Panc1 (cell line): ENCODE data around the gene OMG. TPM values are rescaled to one million over a fixed set of nuclear protein-coding genes. Genes with fewer than 3 reads are reported as not detected.

ENCODE experiments used
- ATAC-seq: fragments of 200-7000 bp; cut with Tn5 transposase; 2 replicates; pipeline ENCODE4 v1.9.1; 2020; ENCODE audit warnings: mild to moderate bottlenecking, moderate library complexity
- BruUV-seq: library from RNA; stranded (reverse); fragments of 400-500 nt; replicated peaks from 2 replicates; lab custom pipeline; 2021; lab: Mats Ljungman, UMichigan
- CTCF ChIA-PET: fragments of 300-600 bp; sonication (Branson Sonifier 250); formaldehyde crosslinking; loops from one replicate; lab custom pipeline; 2022; ENCODE audit warnings: antibody characterized with exemption; lab: Charles Lee
- POLR2A ChIA-PET: fragments of 300-600 bp; sonication (Branson Sonifier 250); formaldehyde crosslinking; loops from one replicate; lab custom pipeline; 2022; ENCODE audit warnings: antibody characterized with exemption; lab: Charles Lee
- DNase-seq: peaks from one replicate; pipeline ENCODE4 v3.0.0-alpha.2; 2010; ENCODE audit warnings: low read depth, low spot score
- H3K27ac ChIP-seq: 2 replicates; pipeline ENCODE4 v1.5.1; 2011; ENCODE audit warnings: mild to moderate bottlenecking, low read length, inconsistent platforms
- H3K27me3 ChIP-seq: fragments of 200-500 bp; sonication (Bioruptor generic); 2 replicates; pipeline ENCODE4 v1.6.0; 2014; ENCODE audit warnings: low read length, inconsistent platforms; ENCODE audit not compliant: control insufficient read depth, insufficient read depth
- H3K36me3 ChIP-seq: fragments of 200-500 bp; sonication (Bioruptor generic); 2 replicates; pipeline ENCODE4 v1.5.1; 2014; ENCODE audit warnings: inconsistent platforms, mild to moderate bottlenecking, low read length, moderate library complexity; ENCODE audit not compliant: control insufficient read depth, insufficient read depth
- H3K4me1 ChIP-seq: 2 replicates; pipeline ENCODE4 v1.5.1; 2011; ENCODE audit warnings: inconsistent platforms, mild to moderate bottlenecking, low read length, moderate library complexity; ENCODE audit not compliant: control insufficient read depth, insufficient read depth
- H3K4me3 ChIP-seq, 2 experiments: 2 replicates each; pipeline ENCODE4 v1.5.1; 2011 to 2012; ENCODE audit warnings: low read depth in 2 of 2, low read length in 2 of 2, mild to moderate bottlenecking in 2 of 2, inconsistent platforms in 1 of 2, moderate library complexity in 1 of 2
- H3K9me3 ChIP-seq: fragments of 200-500 bp; sonication (Bioruptor generic); 2 replicates; pipeline ENCODE4 v1.5.1; 2014; ENCODE audit warnings: low read depth, mild to moderate bottlenecking, inconsistent platforms, low read length, moderate library complexity; ENCODE audit not compliant: control insufficient read depth, insufficient read depth
- POLR2AphosphoS5 ChIP-seq: IDR thresholded peaks from 2 replicates; pipeline ENCODE4 v1.6.1; 2012; ENCODE audit warnings: mild to moderate bottlenecking, low read depth, low read length, moderate library complexity
- SIN3A ChIP-seq: IDR thresholded peaks from 2 replicates; pipeline ENCODE4 v1.6.1; 2012; ENCODE audit warnings: low read depth, mild to moderate bottlenecking, low read length, moderate library complexity, borderline replicate concordance; ENCODE audit not compliant: insufficient read depth
- TCF7L2 ChIP-seq: IDR thresholded peaks from 2 replicates; pipeline ENCODE4 v1.6.1; 2011; ENCODE audit warnings: mild to moderate bottlenecking, low read depth, low read length, inconsistent platforms
- in situ Hi-C: cut with HindIII; loops from 2 replicates; pipeline ENCODE4 v1.10.0; 2016; ENCODE audit warnings: low sequenced_read_pairs, low pct_unique_long_range_greater_than_20kb
- intact Hi-C: fragments of 100-400 bp; cut with micrococcal nuclease; formaldehyde crosslinking; loops from one replicate; pipeline ENCODE4 v1.10.0; 2022; ENCODE audit not compliant: unreplicated experiment
- total RNA-seq: library from RNA; stranded (reverse); gene quantifications from one replicate; pipeline ENCODE4 v1.2.1, GENCODE V29; 2021; ENCODE audit not compliant: unreplicated experiment
- TF ChIP-seq, protein P1 (sequence below): fragments of 450-650 bp; IDR thresholded peaks from 2 replicates; pipeline ENCODE4 v1.5.1; 2017; ENCODE audit warnings: mild to moderate bottlenecking
- TF ChIP-seq, protein P2 (sequence below), 2 experiments: IDR thresholded peaks; 2 replicates each; pipeline ENCODE4 v1.6.1; 2011 to 2012; ENCODE audit warnings: low read depth in 2 of 2, control low read depth in 1 of 2, low read length in 1 of 2, mild to moderate bottlenecking in 1 of 2, moderate library complexity in 1 of 2; ENCODE audit not compliant: insufficient read depth in 1 of 2

OMG gene
- total RNA-seq, 1 experiment from 2014 or later: not detected

DNA sequence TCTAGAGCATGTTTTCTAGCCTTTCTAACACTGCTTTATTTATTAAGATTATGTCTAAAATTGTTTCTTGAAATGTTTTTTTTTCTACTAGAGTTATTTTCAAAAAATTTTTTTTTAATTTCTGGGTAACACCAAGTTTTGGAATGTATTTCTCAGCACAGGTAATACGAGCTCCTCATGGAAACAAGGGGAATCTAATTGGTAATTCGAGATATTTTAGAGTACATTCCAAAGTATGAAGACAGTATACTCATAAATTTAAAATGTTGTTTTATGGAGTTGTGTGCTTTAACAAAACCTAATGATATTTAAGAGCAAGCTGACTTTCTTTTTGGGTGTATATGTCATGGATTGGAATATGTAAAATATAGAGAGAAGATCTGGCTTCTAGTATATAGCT lies 42.4 kb downstream of the OMG start:
- in situ Hi-C loops: no loop called here
- ATAC-seq: no peak
- Histone ChIP-seq H3K36me3 (peaks cover 35% of the 10 kb centered on the region; the same call in 1 of the 2 replicates), H3K27ac (no peak overlapping the region), H3K4me3 (no peak overlapping the region), H3K4me1 (no peaks in the 10 kb centered on the region), H3K9me3 (no peaks in the 10 kb centered on the region), H3K27me3 (no peaks in the 10 kb centered on the region)
- POLR2A ChIA-PET: interaction anchor here (1.0 kb wide), 1 partner anchor 25 kb away, joined by 5 read pairs; no protein-coding TSS in a partner anchor
- intact Hi-C loops: no loop called here
- CTCF ChIA-PET: interaction anchor here (0.6 to 0.7 kb wide), 2 partner anchors 30 to 45 kb away, joined by 4 to 11 read pairs; no protein-coding TSS in a partner anchor
- TF ChIP-seq POLR2AphosphoS5 (no peak), TCF7L2 (no peak), SIN3A (no peak)
- TF ChIP-seq, protein P1, sequence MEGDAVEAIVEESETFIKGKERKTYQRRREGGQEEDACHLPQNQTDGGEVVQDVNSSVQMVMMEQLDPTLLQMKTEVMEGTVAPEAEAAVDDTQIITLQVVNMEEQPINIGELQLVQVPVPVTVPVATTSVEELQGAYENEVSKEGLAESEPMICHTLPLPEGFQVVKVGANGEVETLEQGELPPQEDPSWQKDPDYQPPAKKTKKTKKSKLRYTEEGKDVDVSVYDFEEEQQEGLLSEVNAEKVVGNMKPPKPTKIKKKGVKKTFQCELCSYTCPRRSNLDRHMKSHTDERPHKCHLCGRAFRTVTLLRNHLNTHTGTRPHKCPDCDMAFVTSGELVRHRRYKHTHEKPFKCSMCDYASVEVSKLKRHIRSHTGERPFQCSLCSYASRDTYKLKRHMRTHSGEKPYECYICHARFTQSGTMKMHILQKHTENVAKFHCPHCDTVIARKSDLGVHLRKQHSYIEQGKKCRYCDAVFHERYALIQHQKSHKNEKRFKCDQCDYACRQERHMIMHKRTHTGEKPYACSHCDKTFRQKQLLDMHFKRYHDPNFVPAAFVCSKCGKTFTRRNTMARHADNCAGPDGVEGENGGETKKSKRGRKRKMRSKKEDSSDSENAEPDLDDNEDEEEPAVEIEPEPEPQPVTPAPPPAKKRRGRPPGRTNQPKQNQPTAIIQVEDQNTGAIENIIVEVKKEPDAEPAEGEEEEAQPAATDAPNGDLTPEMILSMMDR: no peak
- TF ChIP-seq, protein P2, sequence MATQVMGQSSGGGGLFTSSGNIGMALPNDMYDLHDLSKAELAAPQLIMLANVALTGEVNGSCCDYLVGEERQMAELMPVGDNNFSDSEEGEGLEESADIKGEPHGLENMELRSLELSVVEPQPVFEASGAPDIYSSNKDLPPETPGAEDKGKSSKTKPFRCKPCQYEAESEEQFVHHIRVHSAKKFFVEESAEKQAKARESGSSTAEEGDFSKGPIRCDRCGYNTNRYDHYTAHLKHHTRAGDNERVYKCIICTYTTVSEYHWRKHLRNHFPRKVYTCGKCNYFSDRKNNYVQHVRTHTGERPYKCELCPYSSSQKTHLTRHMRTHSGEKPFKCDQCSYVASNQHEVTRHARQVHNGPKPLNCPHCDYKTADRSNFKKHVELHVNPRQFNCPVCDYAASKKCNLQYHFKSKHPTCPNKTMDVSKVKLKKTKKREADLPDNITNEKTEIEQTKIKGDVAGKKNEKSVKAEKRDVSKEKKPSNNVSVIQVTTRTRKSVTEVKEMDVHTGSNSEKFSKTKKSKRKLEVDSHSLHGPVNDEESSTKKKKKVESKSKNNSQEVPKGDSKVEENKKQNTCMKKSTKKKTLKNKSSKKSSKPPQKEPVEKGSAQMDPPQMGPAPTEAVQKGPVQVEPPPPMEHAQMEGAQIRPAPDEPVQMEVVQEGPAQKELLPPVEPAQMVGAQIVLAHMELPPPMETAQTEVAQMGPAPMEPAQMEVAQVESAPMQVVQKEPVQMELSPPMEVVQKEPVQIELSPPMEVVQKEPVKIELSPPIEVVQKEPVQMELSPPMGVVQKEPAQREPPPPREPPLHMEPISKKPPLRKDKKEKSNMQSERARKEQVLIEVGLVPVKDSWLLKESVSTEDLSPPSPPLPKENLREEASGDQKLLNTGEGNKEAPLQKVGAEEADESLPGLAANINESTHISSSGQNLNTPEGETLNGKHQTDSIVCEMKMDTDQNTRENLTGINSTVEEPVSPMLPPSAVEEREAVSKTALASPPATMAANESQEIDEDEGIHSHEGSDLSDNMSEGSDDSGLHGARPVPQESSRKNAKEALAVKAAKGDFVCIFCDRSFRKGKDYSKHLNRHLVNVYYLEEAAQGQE (IDR thresholded peaks at IDR 0.05; ENCODE audit: insufficient read depth in 1 of 2, low read depth in 2 of 2, low read length in 1 of 2): no peak
- BruUV-seq: no TSS peak
- no peak for DNase-seq

DNA sequence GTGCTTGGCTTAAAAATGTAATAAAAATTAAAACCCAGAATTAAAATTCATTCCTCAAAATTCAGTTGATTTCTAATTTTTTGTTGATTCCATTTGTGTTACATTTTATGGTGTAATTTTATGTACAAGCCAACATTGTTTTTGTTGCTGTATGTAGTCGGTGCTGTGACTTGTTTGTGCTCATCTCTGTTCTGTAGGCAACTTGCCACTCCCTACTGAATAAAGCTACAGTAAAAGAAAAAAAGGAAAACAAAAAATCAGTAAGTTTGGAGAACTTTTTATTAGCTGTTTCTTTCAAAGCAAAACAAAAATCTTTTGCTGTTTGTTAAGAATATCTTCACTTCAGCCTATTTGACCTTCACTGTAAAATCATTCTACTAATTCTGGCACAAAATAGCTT lies 44.3 kb downstream of the OMG start:
- Histone ChIP-seq H3K4me3 (no peak overlapping the region), H3K27ac (no peak overlapping the region), H3K9me3 (no peaks in the 10 kb centered on the region), H3K4me1 (no peaks in the 10 kb centered on the region), H3K36me3 (peaks cover 26% of the 10 kb centered on the region; the same call in 1 of the 2 replicates), H3K27me3 (no peaks in the 10 kb centered on the region)
- ATAC-seq (no peak), DNase-seq (no peak)
- POLR2A ChIA-PET: no interaction called here
- intact Hi-C loops: no loop called here
- TF ChIP-seq, protein P2 (IDR thresholded peaks at IDR 0.05; ENCODE audit: insufficient read depth in 1 of 2, low read depth in 2 of 2, low read length in 1 of 2): no peak
- TF ChIP-seq, protein P1: no peak
- TF ChIP-seq TCF7L2: no peak
- no peak for TF ChIP-seq SIN3A
- TF ChIP-seq POLR2AphosphoS5: no peak
- CTCF ChIA-PET: no interaction called here
- no TSS peak for BruUV-seq
- in situ Hi-C loops: no loop called here
